NB4 (cell line): ENCODE data around the gene C1orf174.

Experiments
- CTCF ChIP-seq: IDR thresholded peaks from one replicate; pipeline ENCODE4 v1.5.1; 2012; ENCODE audit warnings: low read depth, low read length
- POLR2A ChIP-seq: IDR thresholded peaks from 2 replicates; pipeline ENCODE4 v1.6.1; 2011; ENCODE audit warnings: mild to moderate bottlenecking; ENCODE audit not compliant: insufficient read length; ENCODE audit errors: extremely low read depth
- TF ChIP-seq, protein P1 (sequence below): IDR thresholded peaks from 2 replicates; pipeline ENCODE4 v1.6.1; 2011; ENCODE audit warnings: low read depth, low read length

- TF ChIP-seq CTCF (no peak), POLR2A (no peak)
- TF ChIP-seq, protein P1, sequence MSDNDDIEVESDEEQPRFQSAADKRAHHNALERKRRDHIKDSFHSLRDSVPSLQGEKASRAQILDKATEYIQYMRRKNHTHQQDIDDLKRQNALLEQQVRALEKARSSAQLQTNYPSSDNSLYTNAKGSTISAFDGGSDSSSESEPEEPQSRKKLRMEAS, result no peak
Observed at GRCh38 chr1:3896396-3897000, 3.6 kb downstream of the C1orf174 start.
